Upper lobe of left lung (tissue), 4 donors: ENCODE data around the gene ARNT2.

Source experiments
- POLR2A ChIP-seq, 4 donors: fragments of 450-650 bp; IDR thresholded peaks; one replicate each; pipeline ENCODE4 v1.5.1; 2016 to 2017; ENCODE audit warnings: antibody characterized with exemption in 4 of 4, mild to moderate bottlenecking in 2 of 4
- POLR2AphosphoS5 ChIP-seq, 2 donors: sonication (generic); formaldehyde crosslinking; IDR thresholded peaks; one replicate each; pipeline ENCODE4 v1.5.1; 2017; ENCODE audit warnings: antibody characterized with exemption in 2 of 2
- TF ChIP-seq, protein P1 (sequence below), 6 experiments: fragments of 450-650 bp in 4 of 6; fragments of 200-600 bp in 2 of 6; sonication (generic) in 2 of 6; IDR thresholded peaks; one replicate each; pipeline ENCODE4 v1.5.1; 2016 to 2019; ENCODE audit warnings: antibody characterized with exemption in 6 of 6

DNA sequence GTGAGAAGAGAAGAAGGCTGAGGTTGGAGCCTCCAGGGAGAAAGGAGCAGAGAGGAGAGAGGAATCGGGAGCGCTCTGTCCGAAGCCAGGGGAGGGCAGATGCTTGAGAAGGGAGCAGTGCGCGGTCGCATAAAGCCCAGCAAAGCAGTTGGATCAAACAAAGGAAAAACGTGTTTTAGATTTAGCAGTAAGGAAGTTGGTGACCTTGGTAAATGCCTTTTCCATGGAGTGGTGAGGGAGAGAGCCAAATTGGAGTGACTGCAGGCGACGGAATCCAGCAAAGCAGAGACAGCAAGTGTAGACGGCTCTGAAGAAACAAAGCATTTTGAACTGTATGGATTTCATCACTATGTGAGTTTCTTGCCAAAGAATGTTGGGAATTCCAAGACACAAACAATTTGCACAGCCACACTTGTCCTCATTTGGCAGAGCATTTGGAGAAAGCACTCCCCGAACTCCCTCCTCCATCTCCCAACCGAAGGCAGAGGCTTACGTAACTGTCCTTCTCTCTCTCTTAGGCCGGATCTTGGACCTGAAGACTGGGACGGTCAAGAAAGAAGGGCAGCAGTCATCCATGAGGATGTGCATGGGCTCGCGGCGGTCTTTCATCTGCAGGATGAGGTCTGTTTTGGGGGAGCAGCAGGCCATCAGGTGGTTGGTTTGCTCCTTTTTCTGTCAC is 103.6 kb downstream of the ARNT2 start:
- TF ChIP-seq, protein P1, sequence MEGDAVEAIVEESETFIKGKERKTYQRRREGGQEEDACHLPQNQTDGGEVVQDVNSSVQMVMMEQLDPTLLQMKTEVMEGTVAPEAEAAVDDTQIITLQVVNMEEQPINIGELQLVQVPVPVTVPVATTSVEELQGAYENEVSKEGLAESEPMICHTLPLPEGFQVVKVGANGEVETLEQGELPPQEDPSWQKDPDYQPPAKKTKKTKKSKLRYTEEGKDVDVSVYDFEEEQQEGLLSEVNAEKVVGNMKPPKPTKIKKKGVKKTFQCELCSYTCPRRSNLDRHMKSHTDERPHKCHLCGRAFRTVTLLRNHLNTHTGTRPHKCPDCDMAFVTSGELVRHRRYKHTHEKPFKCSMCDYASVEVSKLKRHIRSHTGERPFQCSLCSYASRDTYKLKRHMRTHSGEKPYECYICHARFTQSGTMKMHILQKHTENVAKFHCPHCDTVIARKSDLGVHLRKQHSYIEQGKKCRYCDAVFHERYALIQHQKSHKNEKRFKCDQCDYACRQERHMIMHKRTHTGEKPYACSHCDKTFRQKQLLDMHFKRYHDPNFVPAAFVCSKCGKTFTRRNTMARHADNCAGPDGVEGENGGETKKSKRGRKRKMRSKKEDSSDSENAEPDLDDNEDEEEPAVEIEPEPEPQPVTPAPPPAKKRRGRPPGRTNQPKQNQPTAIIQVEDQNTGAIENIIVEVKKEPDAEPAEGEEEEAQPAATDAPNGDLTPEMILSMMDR (IDR thresholded peaks at IDR 0.05), result no peak
- TF ChIP-seq POLR2A (IDR thresholded peaks at IDR 0.05) (no peak), POLR2AphosphoS5 (IDR thresholded peaks at IDR 0.05) (peak; percentile 23 to 29)
